KMS-11 (cell line): ENCODE measurements around the gene IFT25.

ENCODE experiments used
- H2AFZ ChIP-seq: fragments of 200-600 bp; sonication (generic); 2 replicates; pipeline ENCODE4 v1.6.1; 2016; ENCODE audit warnings: antibody characterized with exemption, mixed run types, low read depth
- H3K27ac ChIP-seq: fragments of 200-600 bp; sonication (generic); 2 replicates; pipeline ENCODE4 v1.6.1; 2016; ENCODE audit warnings: mild to moderate bottlenecking, mixed run types
- H3K27me3 ChIP-seq: fragments of 200-600 bp; sonication (generic); 2 replicates; pipeline ENCODE4 v1.6.1; 2017; ENCODE audit warnings: mild to moderate bottlenecking, low read depth, mixed run types, moderate library complexity; ENCODE audit not compliant: insufficient read depth
- H3K36me3 ChIP-seq: fragments of 200-600 bp; sonication (generic); 2 replicates; pipeline ENCODE4 v1.6.1; 2017; ENCODE audit warnings: mild to moderate bottlenecking, mixed run types; ENCODE audit not compliant: insufficient read depth
- H3K4me1 ChIP-seq: fragments of 200-600 bp; sonication (generic); 2 replicates; pipeline ENCODE4 v1.6.1; 2016; ENCODE audit warnings: mild to moderate bottlenecking, low read depth, mixed run types; ENCODE audit not compliant: poor library complexity, severe bottlenecking
- H3K4me2 ChIP-seq: fragments of 200-600 bp; sonication (generic); 2 replicates; pipeline ENCODE4 v1.7.0; 2016; ENCODE audit warnings: mild to moderate bottlenecking, mixed run types
- H3K4me3 ChIP-seq: fragments of 200-600 bp; sonication (generic); IDR thresholded peaks from 2 replicates; pipeline ENCODE4 v1.6.1; 2017; ENCODE audit warnings: low read depth, low read length, mixed read lengths; ENCODE audit not compliant: insufficient read depth
- H3K79me2 ChIP-seq: fragments of 200-600 bp; sonication (generic); 2 replicates; pipeline ENCODE4 v1.6.1; 2016; ENCODE audit warnings: low read depth, mixed run types; ENCODE audit not compliant: insufficient read depth
- H3K9ac ChIP-seq: fragments of 200-600 bp; sonication (generic); 2 replicates; pipeline ENCODE4 v1.6.1; 2016; ENCODE audit warnings: mild to moderate bottlenecking, mixed run types
- H4K20me1 ChIP-seq: fragments of 200-600 bp; sonication (generic); 2 replicates; pipeline ENCODE4 v1.6.1; 2016; ENCODE audit warnings: mild to moderate bottlenecking, mixed run types; ENCODE audit not compliant: insufficient read depth
- CTCF ChIP-seq: fragments of 200-600 bp; sonication (generic); conservative IDR thresholded peaks from 2 replicates; pipeline ENCODE4 v1.6.1; 2017; ENCODE audit warnings: low read depth, mild to moderate bottlenecking, antibody characterized with exemption, low read length, moderate library complexity, mixed read lengths

Gene IFT25

GRCh38 chr1:53930932-53931331 is 14.6 kb downstream of the IFT25 start:
- TF ChIP-seq CTCF, result no peak
- H3K79me2 ChIP-seq, result no peaks in the 10 kb centered on the region
- H3K27me3 ChIP-seq, result no peaks in the 10 kb centered on the region
- no peaks in the 10 kb centered on the region for H3K36me3 ChIP-seq
- H3K4me1 ChIP-seq, result no peaks in the 10 kb centered on the region
- no peak overlapping the region for H2AFZ ChIP-seq
- H4K20me1 ChIP-seq, result no peaks in the 10 kb centered on the region
- H3K27ac ChIP-seq, result no peak overlapping the region
- H3K4me3 ChIP-seq, result no peak overlapping the region
- no peak overlapping the region for H3K9ac ChIP-seq
- no peak overlapping the region for H3K4me2 ChIP-seq

GRCh38 chr1:53929246-53929960 is 16.1 kb downstream of the IFT25 start:
- no peak overlapping the region for H3K9ac ChIP-seq
- no peaks in the 10 kb centered on the region for H3K27me3 ChIP-seq
- no peaks in the 10 kb centered on the region for H3K79me2 ChIP-seq
- no peaks in the 10 kb centered on the region for H4K20me1 ChIP-seq
- H2AFZ ChIP-seq, result no peak overlapping the region
- H3K4me3 ChIP-seq, result no peak overlapping the region
- H3K36me3 ChIP-seq, result no peaks in the 10 kb centered on the region
- no peak overlapping the region for H3K4me2 ChIP-seq
- H3K4me1 ChIP-seq, result no peaks in the 10 kb centered on the region
- no peak for TF ChIP-seq CTCF
- no peak overlapping the region for H3K27ac ChIP-seq

GRCh38 chr1:53927376-53927881 is 18.1 kb downstream of the IFT25 start:
- Histone ChIP-seq H4K20me1 (no peaks in the 10 kb centered on the region), H3K36me3 (no peaks in the 10 kb centered on the region), H3K9ac (no peak overlapping the region), H3K4me1 (no peaks in the 10 kb centered on the region), H2AFZ (no peak overlapping the region), H3K4me2 (no peak overlapping the region), H3K79me2 (no peaks in the 10 kb centered on the region), H3K27me3 (no peaks in the 10 kb centered on the region), H3K4me3 (no peak overlapping the region), H3K27ac (no peak overlapping the region)
- no peak for TF ChIP-seq CTCF

GRCh38 chr1:53919675-53920066 is 25.8 kb downstream of the IFT25 start:
- H3K4me3 ChIP-seq, result no peak overlapping the region
- no peak overlapping the region for H3K9ac ChIP-seq
- H4K20me1 ChIP-seq, result no peaks in the 10 kb centered on the region
- H3K4me1 ChIP-seq, result peaks cover 16% of the 10 kb centered on the region
- H2AFZ ChIP-seq, result no peak overlapping the region
- no peak overlapping the region for H3K27ac ChIP-seq
- H3K4me2 ChIP-seq, result no peak overlapping the region
- no peaks in the 10 kb centered on the region for H3K27me3 ChIP-seq
- TF ChIP-seq CTCF, result no peak
- no peaks in the 10 kb centered on the region for H3K36me3 ChIP-seq
- H3K79me2 ChIP-seq, result no peaks in the 10 kb centered on the region
